Measurements from ENCODE around the gene KLHL26. TPM values are rescaled to one million over a fixed set of nuclear protein-coding genes. Genes with fewer than 3 reads are reported as not detected.

KLHL26 gene
- total RNA-seq, 1 donor from 2014 or later = 10.9 TPM

- TF ChIP-seq CTCF (IDR thresholded peaks at IDR 0.05) = no peak
- no peaks in the 10 kb centered on the region for H3K27me3 Mint-ChIP-seq
- DNase-seq = no peak
- no peak overlapping the region for H3K4me3 Mint-ChIP-seq
- ChIA-PET POLR2A (no interaction called here), CTCF (no interaction called here)
- intact Hi-C loops (cut with micrococcal nuclease) = no loop called here
- H3K27ac Mint-ChIP-seq = no peak overlapping the region
- H3K9me3 Mint-ChIP-seq = no peaks in the 10 kb centered on the region
- no peak for ATAC-seq (ENCODE audit: low read depth)
- peaks cover 37% of the 10 kb centered on the region for H3K4me1 Mint-ChIP-seq
- no peaks in the 10 kb centered on the region for H3K36me3 Mint-ChIP-seq (ENCODE audit: low read depth)
These were observed 17.0 kb downstream of the KLHL26 start for GRCh38 chr19:18653853-18654252.

DNA sequence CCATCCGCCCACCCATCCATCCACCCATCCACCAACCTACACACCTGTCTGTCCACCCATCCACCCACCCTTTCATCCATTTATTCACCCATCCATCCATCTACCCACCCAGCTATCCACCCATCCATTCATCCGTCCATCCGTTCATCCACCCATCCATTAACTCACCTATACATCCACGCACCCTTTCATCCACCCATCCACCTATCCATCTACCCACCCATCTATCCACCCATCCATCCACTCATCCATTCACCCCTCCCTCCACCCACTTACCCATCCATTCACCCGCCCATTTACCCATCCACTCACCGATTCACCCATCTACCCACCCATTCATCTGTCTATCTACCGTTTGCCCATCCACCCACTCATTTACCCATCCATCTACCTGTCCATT lies 17.6 kb downstream of the KLHL26 start:
- peaks cover 37% of the 10 kb centered on the region for H3K4me1 Mint-ChIP-seq
- intact Hi-C loops (cut with micrococcal nuclease) = no loop called here
- H3K4me3 Mint-ChIP-seq = no peak overlapping the region
- H3K9me3 Mint-ChIP-seq = no peaks in the 10 kb centered on the region
- no peaks in the 10 kb centered on the region for H3K36me3 Mint-ChIP-seq (ENCODE audit: low read depth)
- DNase-seq = no peak
- ChIA-PET CTCF (no interaction called here), POLR2A (no interaction called here)
- no peak for TF ChIP-seq CTCF (IDR thresholded peaks at IDR 0.05)
- no peak for ATAC-seq (ENCODE audit: low read depth)
- H3K27ac Mint-ChIP-seq = no peak overlapping the region
- H3K27me3 Mint-ChIP-seq = no peaks in the 10 kb centered on the region

DNA sequence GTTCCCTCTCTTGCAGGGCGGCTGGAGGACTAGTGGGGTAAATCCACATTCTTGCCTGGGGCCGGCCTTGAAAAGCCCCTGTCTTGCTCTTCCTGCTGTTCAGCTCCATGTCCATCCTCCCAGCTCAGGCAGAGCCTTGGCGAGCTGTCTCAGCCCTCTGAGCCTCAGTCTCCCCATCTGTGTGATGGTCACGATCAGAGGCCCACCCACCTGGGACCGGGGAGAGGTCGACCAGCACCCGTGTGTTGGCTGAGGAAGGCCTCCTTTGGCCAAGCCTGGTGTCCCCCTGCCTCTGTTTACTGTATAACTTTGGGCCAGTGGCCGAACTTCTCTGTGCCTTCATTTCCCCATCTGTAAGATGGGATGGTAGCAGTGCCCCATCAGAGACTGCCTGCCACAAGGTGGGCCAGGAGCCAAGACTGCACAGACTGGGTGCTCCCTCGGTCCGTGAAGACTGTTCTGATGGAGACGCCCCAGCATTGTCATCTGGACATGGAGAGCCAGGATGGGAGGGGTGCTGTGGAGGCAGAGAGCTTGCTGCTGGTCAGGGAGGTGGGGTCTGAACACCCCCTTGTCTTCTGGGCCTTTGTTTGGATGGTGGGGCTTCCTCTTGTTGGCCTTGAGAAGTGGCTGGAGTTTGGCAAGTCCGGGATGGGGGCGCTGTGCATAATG lies 18.5 kb downstream of the KLHL26 start:
- no peak for TF ChIP-seq CTCF (IDR thresholded peaks at IDR 0.05)
- intact Hi-C loops (cut with micrococcal nuclease) = no loop called here
- Mint-ChIP-seq H3K4me1 (peaks cover 30% of the 10 kb centered on the region), H3K36me3 (ENCODE audit: low read depth) (no peaks in the 10 kb centered on the region), H3K9me3 (no peaks in the 10 kb centered on the region), H3K4me3 (no peak overlapping the region), H3K27ac (no peak overlapping the region), H3K27me3 (no peaks in the 10 kb centered on the region)
- ATAC-seq (ENCODE audit: low read depth) (no peak), DNase-seq (no peak)
- POLR2A ChIA-PET = no interaction called here
- CTCF ChIA-PET = no interaction called here

GRCh38 chr19:18656337-18657086 lies 19.7 kb downstream of the KLHL26 start:
- CTCF ChIA-PET = no interaction called here
- ATAC-seq (ENCODE audit: low read depth) (no peak), DNase-seq (no peak)
- POLR2A ChIA-PET = no interaction called here
- Mint-ChIP-seq H3K36me3 (ENCODE audit: low read depth) (no peaks in the 10 kb centered on the region), H3K9me3 (no peaks in the 10 kb centered on the region), H3K4me1 (peaks cover 29% of the 10 kb centered on the region), H3K27ac (no peak overlapping the region), H3K27me3 (no peaks in the 10 kb centered on the region), H3K4me3 (no peak overlapping the region)
- no peak for TF ChIP-seq CTCF (IDR thresholded peaks at IDR 0.05)
- intact Hi-C loops (cut with micrococcal nuclease) = no loop called here

DNA sequence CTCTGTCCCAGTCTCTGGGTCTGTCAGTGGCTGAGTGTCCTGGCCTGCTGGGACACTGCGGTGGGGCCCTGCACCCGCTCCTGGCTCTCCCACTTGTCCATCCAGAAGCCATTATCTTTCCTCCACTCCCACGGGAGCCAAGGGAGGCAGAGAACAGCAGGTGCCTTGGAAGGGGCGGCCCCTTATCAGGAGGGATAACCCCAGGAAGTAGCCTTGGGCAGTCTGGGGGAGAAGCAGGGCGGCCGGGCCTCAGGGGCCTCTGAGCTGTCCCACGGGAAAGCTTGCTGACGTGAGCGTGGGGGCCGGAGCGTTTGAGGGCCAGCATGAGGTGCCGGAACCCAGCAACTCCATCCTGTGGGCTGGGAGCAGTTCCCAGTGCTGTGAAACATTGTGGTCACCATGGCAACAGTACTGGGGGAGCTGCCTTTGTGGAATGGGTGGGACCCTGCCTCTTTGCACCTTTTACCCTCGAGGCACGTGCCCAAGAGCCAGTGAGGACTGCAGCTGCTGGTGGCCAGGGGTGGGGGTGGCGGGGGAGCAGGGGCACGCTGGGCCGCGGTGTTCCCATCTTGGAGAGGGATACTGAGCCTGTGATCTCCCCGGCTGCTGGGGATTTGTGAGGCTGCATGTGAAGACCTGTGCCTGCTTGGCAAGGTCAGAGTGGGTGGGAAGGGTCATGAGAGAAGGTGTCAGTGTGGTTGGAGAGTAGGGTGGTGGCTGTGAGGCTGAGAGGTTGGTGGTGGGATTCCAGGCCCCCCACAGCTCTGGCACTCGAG lies 20.9 kb downstream of the KLHL26 start:
- ChIA-PET POLR2A (interaction anchor here (1.1 kb wide), 1 partner anchor 86 kb away, joined by 4 read pairs; the partner anchor contains the start of gene UBA52), CTCF (no interaction called here)
- no peak overlapping the region for H3K27ac Mint-ChIP-seq
- H3K27me3 Mint-ChIP-seq = no peaks in the 10 kb centered on the region
- H3K36me3 Mint-ChIP-seq (ENCODE audit: low read depth) = no peaks in the 10 kb centered on the region
- H3K4me1 Mint-ChIP-seq = peaks cover 29% of the 10 kb centered on the region
- peak; percentile 60 for ATAC-seq (ENCODE audit: low read depth)
- H3K4me3 Mint-ChIP-seq = no peak overlapping the region
- DNase-seq = no peak
- H3K9me3 Mint-ChIP-seq = no peaks in the 10 kb centered on the region
- intact Hi-C loops (cut with micrococcal nuclease) = no loop called here
- TF ChIP-seq CTCF (IDR thresholded peaks at IDR 0.05) = no peak
